AG04449 (cell line): ENCODE results near the gene WDR74.

ENCODE experiments used
- CTCF ChIA-PET: fragments of 350-600 bp; formaldehyde crosslinking; extraction: SDS; loops from one replicate; lab custom pipeline; 2021; ENCODE audit warnings: antibody characterized with exemption; lab: Yijun Ruan, JAX
- POLR2A ChIA-PET: fragments of 400-600, 350-600 bp; formaldehyde crosslinking; extraction: SDS; loops from one replicate; lab custom pipeline; 2020; ENCODE audit warnings: antibody characterized with exemption, inconsistent platforms; lab: Yijun Ruan, JAX
- DNase-seq: peaks from one replicate; pipeline ENCODE4 v3.0.0-alpha.2; 2010; ENCODE audit warnings: low read depth, low spot score
- H3K4me3 ChIP-seq: 2 replicates; pipeline ENCODE4 v1.5.1; 2011; ENCODE audit warnings: low read depth, mild to moderate bottlenecking, control low read depth, low read length
- TF ChIP-seq, protein P1 (sequence below): IDR thresholded peaks from one replicate; pipeline ENCODE4 v1.5.1; 2011; ENCODE audit warnings: mild to moderate bottlenecking, moderate library complexity, low read length, control low read depth, inconsistent platforms; ENCODE audit not compliant: insufficient read depth; ENCODE audit errors: missing control alignments

Gene WDR74

GRCh38 chr11:62852523-62853188 lies 13.3 kb upstream of the WDR74 start:
- no peak for DNase-seq
- TF ChIP-seq, protein P1, sequence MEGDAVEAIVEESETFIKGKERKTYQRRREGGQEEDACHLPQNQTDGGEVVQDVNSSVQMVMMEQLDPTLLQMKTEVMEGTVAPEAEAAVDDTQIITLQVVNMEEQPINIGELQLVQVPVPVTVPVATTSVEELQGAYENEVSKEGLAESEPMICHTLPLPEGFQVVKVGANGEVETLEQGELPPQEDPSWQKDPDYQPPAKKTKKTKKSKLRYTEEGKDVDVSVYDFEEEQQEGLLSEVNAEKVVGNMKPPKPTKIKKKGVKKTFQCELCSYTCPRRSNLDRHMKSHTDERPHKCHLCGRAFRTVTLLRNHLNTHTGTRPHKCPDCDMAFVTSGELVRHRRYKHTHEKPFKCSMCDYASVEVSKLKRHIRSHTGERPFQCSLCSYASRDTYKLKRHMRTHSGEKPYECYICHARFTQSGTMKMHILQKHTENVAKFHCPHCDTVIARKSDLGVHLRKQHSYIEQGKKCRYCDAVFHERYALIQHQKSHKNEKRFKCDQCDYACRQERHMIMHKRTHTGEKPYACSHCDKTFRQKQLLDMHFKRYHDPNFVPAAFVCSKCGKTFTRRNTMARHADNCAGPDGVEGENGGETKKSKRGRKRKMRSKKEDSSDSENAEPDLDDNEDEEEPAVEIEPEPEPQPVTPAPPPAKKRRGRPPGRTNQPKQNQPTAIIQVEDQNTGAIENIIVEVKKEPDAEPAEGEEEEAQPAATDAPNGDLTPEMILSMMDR: no peak
- H3K4me3 ChIP-seq: no peak overlapping the region
- ChIA-PET POLR2A (interaction anchor here (1.1 to 8.3 kb wide), 2 partner anchors 12 to 28 kb away, joined by 3 to 193 read pairs; partner anchors contain the start of genes SLC3A2 and WDR74), CTCF (no interaction called here)

DNA sequence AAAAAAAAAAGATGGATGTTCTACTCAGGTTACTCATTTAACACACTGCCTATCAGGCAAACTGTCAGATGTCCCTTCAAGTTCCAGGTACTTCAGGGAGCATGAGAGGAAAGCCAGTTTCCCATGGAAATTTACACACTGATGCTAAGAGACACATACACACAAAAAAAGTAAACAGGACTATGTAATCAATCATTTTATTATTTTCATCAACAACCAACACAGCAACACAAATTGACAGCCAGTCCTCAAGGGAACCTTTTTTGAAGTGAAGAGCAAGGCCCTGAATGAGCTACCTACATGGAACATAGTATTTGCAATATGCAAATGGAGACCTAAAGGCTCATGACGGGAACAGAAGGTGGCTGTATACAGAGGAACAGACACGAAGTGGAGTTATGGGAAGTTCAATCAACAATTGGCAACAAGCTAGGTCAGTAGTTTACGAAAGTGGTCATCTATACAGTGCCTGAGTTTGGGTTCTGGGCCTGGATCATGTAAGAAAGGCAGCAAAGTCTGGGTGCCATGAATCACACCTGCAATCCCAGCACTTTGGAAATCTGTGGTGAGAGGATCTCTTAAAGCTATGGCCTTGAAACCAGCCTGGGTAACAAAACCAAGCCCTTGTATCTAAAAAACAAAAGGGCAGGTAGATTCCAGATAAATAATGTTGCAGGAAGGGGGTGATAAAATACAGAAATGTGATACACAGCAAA lies 12.6 kb upstream of the WDR74 start:
- ChIA-PET CTCF (no interaction called here), POLR2A (interaction anchor here (1.1 to 8.3 kb wide), 2 partner anchors 12 to 29 kb away, joined by 3 to 193 read pairs; partner anchors contain the start of genes SLC3A2 and WDR74)
- TF ChIP-seq, protein P1: no peak
- DNase-seq: no peak
- no peak overlapping the region for H3K4me3 ChIP-seq

DNA sequence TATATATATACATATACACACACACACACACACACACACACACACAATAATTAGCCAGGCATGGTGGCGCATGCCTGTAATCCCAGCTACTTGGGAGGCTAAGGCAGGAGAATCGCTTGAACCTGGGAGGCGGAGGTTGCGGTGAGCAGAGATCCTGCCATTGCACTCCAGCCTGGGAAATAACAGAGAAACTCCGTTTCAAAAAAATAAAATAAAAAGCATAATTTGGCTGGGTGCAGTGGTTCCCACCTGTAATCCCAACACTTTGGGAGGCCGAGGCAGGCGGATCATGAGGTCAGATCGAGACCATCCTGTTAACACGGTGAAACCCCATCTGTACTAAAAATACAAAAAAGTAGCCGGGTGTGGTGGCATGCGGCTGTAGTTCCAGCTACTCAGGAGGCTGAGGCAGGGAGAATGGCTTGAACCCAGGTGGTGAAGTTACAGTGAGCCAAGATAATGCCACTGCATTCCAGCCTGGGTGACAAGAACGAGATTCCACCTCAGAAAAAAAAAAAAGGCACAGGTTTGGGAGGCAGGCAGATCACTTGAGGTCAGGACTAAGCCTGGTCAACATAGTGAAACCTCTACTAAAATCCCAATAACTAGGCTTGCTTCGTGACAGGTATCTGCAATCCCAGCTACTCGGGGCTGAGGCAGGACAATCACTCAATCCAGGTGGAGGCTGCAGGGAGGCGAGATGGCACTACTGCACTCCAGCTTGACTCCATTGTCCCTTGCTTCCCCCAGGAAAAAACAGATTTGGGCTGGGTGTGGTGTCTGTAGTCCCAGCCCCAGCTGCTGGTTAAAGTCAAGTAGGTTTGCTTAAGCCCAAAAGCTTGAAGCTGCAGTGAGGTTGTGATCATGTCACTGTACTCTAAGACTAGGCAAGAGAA lies 11.8 kb upstream of the WDR74 start:
- H3K4me3 ChIP-seq: no peak overlapping the region
- TF ChIP-seq, protein P1: no peak
- ChIA-PET CTCF (no interaction called here), POLR2A (interaction anchor here (0.6 to 8.3 kb wide), 3 partner anchors 11 to 231 kb away, joined by 3 to 193 read pairs (median 3); partner anchors contain the start of gene WDR74)
- no peak for DNase-seq

DNA sequence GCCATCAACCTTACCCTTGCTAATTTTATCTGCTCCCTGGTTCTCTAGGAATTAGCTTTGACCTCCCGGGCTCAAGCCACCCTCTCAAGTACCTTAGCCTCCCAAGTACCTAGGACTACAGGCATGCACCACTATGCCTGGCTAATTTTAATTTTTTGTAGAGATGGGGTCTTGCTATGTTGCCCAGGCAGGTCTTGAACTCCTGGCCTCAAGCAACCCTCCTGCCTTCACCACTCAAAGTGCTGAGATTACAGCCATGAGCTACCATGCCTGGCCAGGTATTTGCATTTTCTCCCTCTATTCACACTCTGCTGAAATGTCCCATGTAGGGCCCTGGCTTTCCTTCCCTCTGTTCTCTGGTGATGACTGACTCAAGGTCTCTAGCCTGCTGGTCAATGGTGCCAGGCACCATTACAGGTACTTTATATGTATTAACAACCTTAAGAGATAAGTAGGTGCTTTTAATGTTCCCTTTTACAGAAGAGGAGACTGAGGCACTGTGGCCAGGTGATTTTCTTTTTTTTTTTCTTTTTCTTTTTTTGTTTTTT lies 8.5 kb upstream of the WDR74 start:
- CTCF ChIA-PET: interaction anchor here (0.8 to 1.3 kb wide), 2 partner anchors 10 to 33 kb away, joined by 3 read pairs; partner anchors contain the start of gene SLC3A2
- no peak overlapping the region for H3K4me3 ChIP-seq
- POLR2A ChIA-PET: interaction anchor here (0.6 kb wide), 1 partner anchor 9 kb away, joined by 3 read pairs; no protein-coding TSS in a partner anchor
- no peak for DNase-seq
- TF ChIP-seq, protein P1: no peak

DNA sequence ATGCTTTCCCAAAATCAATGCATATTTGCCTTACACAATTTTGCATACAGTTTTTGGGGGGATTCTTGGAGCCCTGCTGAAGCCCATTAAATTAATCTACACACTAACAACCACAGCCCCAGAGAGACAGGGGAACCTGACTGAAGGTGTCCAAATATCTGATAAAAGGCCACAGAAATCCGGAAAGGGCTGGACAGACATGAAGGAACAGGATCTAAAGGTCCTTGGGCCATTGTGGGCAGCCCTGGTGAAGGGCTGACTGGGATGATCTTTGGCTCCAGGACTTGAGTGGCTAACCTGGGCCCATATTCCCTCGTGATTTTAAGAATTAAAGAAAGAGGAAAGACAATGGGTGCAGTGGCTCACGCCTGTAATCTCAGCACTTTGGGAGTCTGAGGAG lies 6.8 kb upstream of the WDR74 start:
- TF ChIP-seq, protein P1: no peak
- ChIA-PET POLR2A (interaction anchor here (1.1 kb wide), 1 partner anchor 10 kb away, joined by 3 read pairs; no protein-coding TSS in a partner anchor), CTCF (interaction anchor here (0.9 kb wide), 1 partner anchor 8 kb away, joined by 4 read pairs; no protein-coding TSS in a partner anchor)
- H3K4me3 ChIP-seq: no peak overlapping the region
- DNase-seq: no peak
